HepG2 (cell line): Measurements from ENCODE around the gene ZNF428. TPM values are rescaled to one million over a fixed set of nuclear protein-coding genes. Genes with fewer than 3 reads are reported as not detected.

Source experiments
- CREB1 ChIP-seq, 2 experiments: fragments of 450-650 bp in 1 of 2; IDR thresholded peaks; 2 replicates each; pipeline ENCODE4 v1.6.1; 2016 to 2017; ENCODE audit warnings: control low read depth in 1 of 2, mild to moderate bottlenecking in 1 of 2, missing compliant biosample characterization in 1 of 2, missing genetic modification characterization in 1 of 2
- HDAC1 ChIP-seq: sonication (generic); formaldehyde crosslinking; IDR thresholded peaks from 2 replicates; pipeline ENCODE4 v1.5.1; 2020; ENCODE audit warnings: mild to moderate bottlenecking, missing genetic modification reagents
- KAT7 ChIP-seq: IDR thresholded peaks from 2 replicates; pipeline ENCODE4 v1.6.1; 2018; ENCODE audit warnings: borderline replicate concordance, missing compliant biosample characterization
- KLF16 ChIP-seq, 2 experiments: sonication (generic) in 1 of 2; formaldehyde crosslinking in 1 of 2; IDR thresholded peaks; 2 replicates each; pipeline versions ENCODE4 v1.6.1 to v1.8.0; 2016 to 2023; ENCODE audit warnings: missing genetic modification reagents in 2 of 2, missing compliant biosample characterization in 1 of 2
- MAFF ChIP-seq: IDR thresholded peaks from 2 replicates; pipeline ENCODE4 v1.6.1; 2011; ENCODE audit warnings: low read depth, low read length, improper control_type of control experiment
- MYC ChIP-seq: sonication (generic); formaldehyde crosslinking; IDR thresholded peaks from 2 replicates; pipeline ENCODE4 v1.9.0; 2021; ENCODE audit warnings: missing genetic modification reagents, borderline replicate concordance
- POGZ ChIP-seq: sonication (generic); formaldehyde crosslinking; IDR thresholded peaks from 2 replicates; pipeline ENCODE4 v1.4.0; 2020; ENCODE audit warnings: mild to moderate bottlenecking, missing genetic modification reagents
- TBL1XR1 ChIP-seq: fragments of 150-350 bp; IDR thresholded peaks from 2 replicates; pipeline ENCODE4 v1.6.1; 2014; ENCODE audit warnings: borderline replicate concordance, low read length; ENCODE audit not compliant: partially characterized antibody
- ZBTB20 ChIP-seq: sonication (generic); formaldehyde crosslinking; IDR thresholded peaks from 2 replicates; pipeline ENCODE4 v1.8.1; 2023; ENCODE audit warnings: missing genetic modification reagents, low read depth, mild to moderate bottlenecking, borderline replicate concordance
- ZNF274 ChIP-seq: sonication (generic); formaldehyde crosslinking; IDR thresholded peaks from 2 replicates; pipeline ENCODE4 v1.5.1; 2020; ENCODE audit warnings: mild to moderate bottlenecking, missing genetic modification reagents
- ZNF556 ChIP-seq: sonication (generic); formaldehyde crosslinking; IDR thresholded peaks from 2 replicates; pipeline ENCODE4 v1.4.0; 2020; ENCODE audit warnings: mild to moderate bottlenecking, missing genetic modification reagents, borderline replicate concordance
- ZNF563 ChIP-seq: sonication (generic); formaldehyde crosslinking; IDR thresholded peaks from 2 replicates; pipeline ENCODE4 v1.8.0; 2022; ENCODE audit warnings: mild to moderate bottlenecking, moderate library complexity, missing genetic modification reagents
- ZNF724P ChIP-seq: sonication (generic); formaldehyde crosslinking; IDR thresholded peaks from 2 replicates; pipeline ENCODE4 v1.8.0; 2022; ENCODE audit warnings: missing genetic modification reagents, borderline replicate concordance
- polyA plus RNA-seq, 8 experiments: library from polyadenylated mRNA; depleted of rRNA in 3 of 8; stranded (reverse) in 7 of 8; unstranded in 1 of 8; fragments of >200 nt; fragmentation: Illumina TruSeq in 4 of 8; extraction: Trizol in 4 of 8; gene quantifications; 2 replicates each; pipeline versions ENCODE4 v1.2.1 to v1.2.3, GENCODE V29; 2011 to 2016; ENCODE audit warnings: low read depth in 4 of 8, missing spikeins in 1 of 8, mixed read lengths in 1 of 8; ENCODE audit not compliant: insufficient read depth in 1 of 8
- total RNA-seq, 5 experiments: library from RNA; depleted of rRNA; stranded (reverse); fragments of >200 nt; fragmentation: Illumina TruSeq; extraction: Trizol; gene quantifications; 2 replicates each; pipeline ENCODE4 v1.2.3, GENCODE V29; 2016; ENCODE audit warnings: low read depth in 1 of 5
- TF ChIP-seq, protein P1 (sequence below): IDR thresholded peaks from 2 replicates; pipeline ENCODE4 v1.6.1; 2012; ENCODE audit warnings: low read depth, low read length, improper control_type of control experiment
- TF ChIP-seq, protein P2 (sequence below): sonication (generic); formaldehyde crosslinking; IDR thresholded peaks from 2 replicates; pipeline ENCODE4 v1.5.1; 2020; ENCODE audit warnings: mild to moderate bottlenecking, missing genetic modification reagents, moderate library complexity
- TF ChIP-seq, protein P3 (sequence below): sonication (generic); formaldehyde crosslinking; IDR thresholded peaks from 2 replicates; pipeline ENCODE4 v1.5.1; 2020; ENCODE audit warnings: missing genetic modification reagents, mild to moderate bottlenecking, borderline replicate concordance
- TF ChIP-seq, protein P4 (sequence below): IDR thresholded peaks from 2 replicates; pipeline ENCODE4 v1.6.1; 2016; ENCODE audit warnings: control low read depth
- TF ChIP-seq, protein P5 (sequence below): conservative IDR thresholded peaks from 2 replicates; pipeline ENCODE4 v1.6.1; 2018; ENCODE audit warnings: missing genetic modification reagents
- TF ChIP-seq, protein P6 (sequence below): sonication (generic); formaldehyde crosslinking; IDR thresholded peaks from 2 replicates; pipeline ENCODE4 v1.8.1; 2023; ENCODE audit warnings: mild to moderate bottlenecking, moderate library complexity, missing genetic modification reagents

Gene ZNF428
- total and polyA plus RNA-seq, 2 of the 13 experiments (the other 11 are each of a cell fraction or from before 2014, with no cell fraction given), result 10.4 to 26.9 TPM

DNA sequence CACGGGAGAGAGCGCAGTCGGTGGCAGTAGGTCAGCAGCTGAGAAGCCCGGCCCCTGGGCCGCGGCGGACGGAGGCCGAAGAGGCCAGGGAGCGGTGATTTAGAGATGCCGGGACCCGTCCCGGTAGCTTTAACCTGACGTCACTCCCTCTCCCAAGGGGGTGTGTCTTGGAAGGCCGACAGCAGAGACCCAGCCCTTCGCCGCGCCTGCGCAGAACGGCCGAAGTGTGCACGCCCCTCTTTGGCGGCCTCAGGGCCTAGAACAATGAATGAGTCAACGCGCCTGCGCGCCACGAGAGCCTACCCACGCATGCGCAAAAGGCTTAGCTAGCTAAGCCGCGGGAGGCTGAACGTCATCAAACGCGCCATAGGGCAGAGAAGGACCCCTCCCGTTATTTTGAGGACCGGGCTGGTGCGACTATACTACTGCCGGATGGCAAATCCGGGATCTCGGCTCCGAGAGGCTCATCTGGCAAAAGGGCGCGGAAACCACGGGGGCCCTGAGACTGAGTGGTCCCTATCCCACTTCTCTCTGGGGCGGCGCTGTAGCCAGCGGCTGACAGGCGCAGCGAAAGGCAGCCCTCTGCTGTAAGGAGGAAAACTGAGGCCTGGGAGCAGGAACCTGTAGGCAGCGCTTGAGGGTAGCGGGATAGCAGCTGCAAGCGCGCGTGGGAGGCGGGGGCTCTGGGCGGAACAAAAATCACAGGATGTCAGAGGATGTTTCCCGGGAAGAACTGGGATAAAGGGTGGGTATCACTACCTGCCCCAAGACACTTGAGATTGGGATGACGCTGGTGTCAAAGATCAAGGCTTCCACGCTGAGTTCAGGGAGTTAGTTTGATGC lies 23.2 kb downstream of the ZNF428 start, which contains the start of the genes IRGQ and ZNF576 (continued):
- TF ChIP-seq, protein P1, sequence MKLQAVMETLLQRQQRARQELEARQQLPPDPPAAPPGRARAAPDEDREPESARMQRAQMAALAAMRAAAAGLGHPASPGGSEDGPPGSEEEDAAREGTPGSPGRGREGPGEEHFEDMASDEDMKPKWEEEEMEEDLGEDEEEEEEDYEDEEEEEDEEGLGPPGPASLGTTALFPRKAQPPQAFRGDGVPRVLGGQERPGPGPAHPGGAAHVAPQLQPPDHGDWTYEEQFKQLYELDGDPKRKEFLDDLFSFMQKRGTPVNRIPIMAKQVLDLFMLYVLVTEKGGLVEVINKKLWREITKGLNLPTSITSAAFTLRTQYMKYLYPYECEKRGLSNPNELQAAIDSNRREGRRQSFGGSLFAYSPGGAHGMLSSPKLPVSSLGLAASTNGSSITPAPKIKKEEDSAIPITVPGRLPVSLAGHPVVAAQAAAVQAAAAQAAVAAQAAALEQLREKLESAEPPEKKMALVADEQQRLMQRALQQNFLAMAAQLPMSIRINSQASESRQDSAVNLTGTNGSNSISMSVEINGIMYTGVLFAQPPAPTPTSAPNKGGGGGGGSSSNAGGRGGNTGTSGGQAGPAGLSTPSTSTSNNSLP, result peak; percentile 43; the same call in 1 of the 2 replicates
- no peak for TF ChIP-seq ZNF563 (CRISPR knock-in tag)
- TF ChIP-seq, protein P2, sequence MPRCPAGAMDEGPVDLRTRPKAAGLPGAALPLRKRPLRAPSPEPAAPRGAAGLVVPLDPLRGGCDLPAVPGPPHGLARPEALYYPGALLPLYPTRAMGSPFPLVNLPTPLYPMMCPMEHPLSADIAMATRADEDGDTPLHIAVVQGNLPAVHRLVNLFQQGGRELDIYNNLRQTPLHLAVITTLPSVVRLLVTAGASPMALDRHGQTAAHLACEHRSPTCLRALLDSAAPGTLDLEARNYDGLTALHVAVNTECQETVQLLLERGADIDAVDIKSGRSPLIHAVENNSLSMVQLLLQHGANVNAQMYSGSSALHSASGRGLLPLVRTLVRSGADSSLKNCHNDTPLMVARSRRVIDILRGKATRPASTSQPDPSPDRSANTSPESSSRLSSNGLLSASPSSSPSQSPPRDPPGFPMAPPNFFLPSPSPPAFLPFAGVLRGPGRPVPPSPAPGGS, result peak; percentile 84; the same call in 1 of the 2 replicates
- TF ChIP-seq HDAC1 (CRISPR knock-in tag), result peak; percentile 81
- peak; percentile 52; the same call in 1 of the 2 replicates for TF ChIP-seq ZNF274 (CRISPR knock-in tag)
- TF ChIP-seq, protein P3, sequence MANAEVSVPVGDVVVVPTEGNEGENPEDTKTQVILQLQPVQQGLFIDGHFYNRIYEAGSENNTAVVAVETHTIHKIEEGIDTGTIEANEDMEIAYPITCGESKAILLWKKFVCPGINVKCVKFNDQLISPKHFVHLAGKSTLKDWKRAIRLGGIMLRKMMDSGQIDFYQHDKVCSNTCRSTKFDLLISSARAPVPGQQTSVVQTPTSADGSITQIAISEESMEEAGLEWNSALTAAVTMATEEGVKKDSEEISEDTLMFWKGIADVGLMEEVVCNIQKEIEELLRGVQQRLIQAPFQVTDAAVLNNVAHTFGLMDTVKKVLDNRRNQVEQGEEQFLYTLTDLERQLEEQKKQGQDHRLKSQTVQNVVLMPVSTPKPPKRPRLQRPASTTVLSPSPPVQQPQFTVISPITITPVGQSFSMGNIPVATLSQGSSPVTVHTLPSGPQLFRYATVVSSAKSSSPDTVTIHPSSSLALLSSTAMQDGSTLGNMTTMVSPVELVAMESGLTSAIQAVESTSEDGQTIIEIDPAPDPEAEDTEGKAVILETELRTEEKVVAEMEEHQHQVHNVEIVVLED (CRISPR knock-in tag), result peak; percentile 83
- peak; percentile 18 for TF ChIP-seq TBL1XR1
- TF ChIP-seq, protein P4, sequence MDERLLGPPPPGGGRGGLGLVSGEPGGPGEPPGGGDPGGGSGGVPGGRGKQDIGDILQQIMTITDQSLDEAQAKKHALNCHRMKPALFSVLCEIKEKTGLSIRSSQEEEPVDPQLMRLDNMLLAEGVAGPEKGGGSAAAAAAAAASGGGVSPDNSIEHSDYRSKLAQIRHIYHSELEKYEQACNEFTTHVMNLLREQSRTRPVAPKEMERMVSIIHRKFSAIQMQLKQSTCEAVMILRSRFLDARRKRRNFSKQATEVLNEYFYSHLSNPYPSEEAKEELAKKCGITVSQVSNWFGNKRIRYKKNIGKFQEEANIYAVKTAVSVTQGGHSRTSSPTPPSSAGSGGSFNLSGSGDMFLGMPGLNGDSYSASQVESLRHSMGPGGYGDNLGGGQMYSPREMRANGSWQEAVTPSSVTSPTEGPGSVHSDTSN, result no peak
- TF ChIP-seq ZNF724P (CRISPR knock-in tag), result no peak
- TF ChIP-seq KLF16 (CRISPR knock-in tag; IDR thresholded peaks at IDR 0.05), result peak in 1 of 2 experiments; percentile 61; a peak in 2 of 4 replicates
- no peak for TF ChIP-seq ZBTB20
- TF ChIP-seq, protein P5, sequence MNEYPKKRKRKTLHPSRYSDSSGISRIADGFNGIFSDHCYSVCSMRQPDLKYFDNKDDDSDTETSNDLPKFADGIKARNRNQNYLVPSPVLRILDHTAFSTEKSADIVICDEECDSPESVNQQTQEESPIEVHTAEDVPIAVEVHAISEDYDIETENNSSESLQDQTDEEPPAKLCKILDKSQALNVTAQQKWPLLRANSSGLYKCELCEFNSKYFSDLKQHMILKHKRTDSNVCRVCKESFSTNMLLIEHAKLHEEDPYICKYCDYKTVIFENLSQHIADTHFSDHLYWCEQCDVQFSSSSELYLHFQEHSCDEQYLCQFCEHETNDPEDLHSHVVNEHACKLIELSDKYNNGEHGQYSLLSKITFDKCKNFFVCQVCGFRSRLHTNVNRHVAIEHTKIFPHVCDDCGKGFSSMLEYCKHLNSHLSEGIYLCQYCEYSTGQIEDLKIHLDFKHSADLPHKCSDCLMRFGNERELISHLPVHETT, result peak; percentile 97
- TF ChIP-seq MYC (CRISPR knock-in tag), result peak; percentile 49
- no peak for TF ChIP-seq MAFF
- TF ChIP-seq KAT7 (CRISPR knock-in tag), result 0 out of 2 replicates have a peak, but pooled peaks have one; percentile 31
- peak; percentile 98 for TF ChIP-seq CREB1 (IDR thresholded peaks at IDR 0.05)
- peak; percentile 100 for TF ChIP-seq CREB1 (CRISPR knock-in tag; IDR thresholded peaks at IDR 0.05)
- TF ChIP-seq, protein P6, sequence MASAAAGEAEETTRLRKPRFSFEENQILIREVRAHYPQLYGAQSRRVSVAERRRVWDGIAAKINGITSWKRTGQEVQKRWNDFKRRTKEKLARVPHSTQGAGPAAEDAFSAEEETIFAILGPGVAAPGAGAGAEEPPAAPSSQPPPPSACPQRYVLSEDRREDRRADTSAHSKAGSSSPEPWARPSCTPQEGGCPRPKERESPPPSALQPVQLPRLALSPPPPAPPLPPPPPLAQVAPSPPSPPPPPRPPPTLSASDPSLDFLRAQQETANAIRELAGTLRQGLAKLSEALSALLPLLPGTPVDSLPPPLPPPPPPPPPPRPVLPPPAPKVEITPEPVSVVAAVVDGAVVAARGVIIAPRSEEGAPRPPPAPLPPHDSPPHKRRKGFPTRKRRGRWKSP (CRISPR knock-in tag), result 0 out of 2 replicates have a peak, but pooled peaks have one; percentile 42
- TF ChIP-seq POGZ (CRISPR knock-in tag), result 0 out of 2 replicates have a peak, but pooled peaks have one; percentile 29
- TF ChIP-seq ZNF556, result 0 out of 2 replicates have a peak, but pooled peaks have one; percentile 31
